Thyroid gland (tissue), 4 donors: ENCODE data around the gene QKI.

Experiments
- POLR2A ChIP-seq, 2 donors: fragments of 450-650 bp; IDR thresholded peaks; one replicate each; pipeline ENCODE4 v1.6.1; 2017; ENCODE audit warnings: antibody characterized with exemption in 2 of 2, mild to moderate bottlenecking in 2 of 2, moderate library complexity in 1 of 2
- TF ChIP-seq, protein P1 (sequence below), 6 experiments: fragments of 200-600 bp in 3 of 6; fragments of 450-650 bp in 3 of 6; sonication (generic) in 3 of 6; IDR thresholded peaks; one replicate each; pipeline ENCODE4 v1.5.1; 2016 to 2019; ENCODE audit warnings: antibody characterized with exemption in 6 of 6, mild to moderate bottlenecking in 2 of 6, inconsistent platforms in 1 of 6, moderate library complexity in 1 of 6

DNA sequence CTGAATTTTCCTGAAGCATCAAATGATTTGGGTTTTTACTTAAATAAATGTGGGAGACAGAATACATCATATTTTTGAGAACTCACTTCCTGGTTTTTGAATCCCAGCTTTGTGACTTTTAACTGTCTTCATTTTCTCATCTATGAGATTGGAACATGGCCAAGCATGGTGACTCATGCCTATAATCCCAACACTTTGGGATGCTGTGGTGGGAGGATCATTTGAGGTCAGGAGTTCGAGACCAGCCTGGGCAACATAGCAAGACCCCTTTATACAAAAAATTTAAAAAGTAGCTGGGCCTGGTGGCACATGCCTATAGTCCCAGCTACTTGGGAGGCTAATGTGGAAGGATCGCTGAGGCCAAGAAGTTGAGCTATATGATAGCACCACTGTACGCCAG, 122.3 kb downstream of the QKI start:
- TF ChIP-seq, protein P1, sequence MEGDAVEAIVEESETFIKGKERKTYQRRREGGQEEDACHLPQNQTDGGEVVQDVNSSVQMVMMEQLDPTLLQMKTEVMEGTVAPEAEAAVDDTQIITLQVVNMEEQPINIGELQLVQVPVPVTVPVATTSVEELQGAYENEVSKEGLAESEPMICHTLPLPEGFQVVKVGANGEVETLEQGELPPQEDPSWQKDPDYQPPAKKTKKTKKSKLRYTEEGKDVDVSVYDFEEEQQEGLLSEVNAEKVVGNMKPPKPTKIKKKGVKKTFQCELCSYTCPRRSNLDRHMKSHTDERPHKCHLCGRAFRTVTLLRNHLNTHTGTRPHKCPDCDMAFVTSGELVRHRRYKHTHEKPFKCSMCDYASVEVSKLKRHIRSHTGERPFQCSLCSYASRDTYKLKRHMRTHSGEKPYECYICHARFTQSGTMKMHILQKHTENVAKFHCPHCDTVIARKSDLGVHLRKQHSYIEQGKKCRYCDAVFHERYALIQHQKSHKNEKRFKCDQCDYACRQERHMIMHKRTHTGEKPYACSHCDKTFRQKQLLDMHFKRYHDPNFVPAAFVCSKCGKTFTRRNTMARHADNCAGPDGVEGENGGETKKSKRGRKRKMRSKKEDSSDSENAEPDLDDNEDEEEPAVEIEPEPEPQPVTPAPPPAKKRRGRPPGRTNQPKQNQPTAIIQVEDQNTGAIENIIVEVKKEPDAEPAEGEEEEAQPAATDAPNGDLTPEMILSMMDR (IDR thresholded peaks at IDR 0.05), result no peak
- no peak for TF ChIP-seq POLR2A (IDR thresholded peaks at IDR 0.05)
